HepG2 (cell line): ENCODE data around the gene CDC14A. TPM values are rescaled to one million over a fixed set of nuclear protein-coding genes. Genes with fewer than 3 reads are reported as not detected.

Experiments
- AGO1 ChIP-seq: fragments of 200-400 bp; formaldehyde crosslinking; IDR thresholded peaks from 2 replicates; pipeline ENCODE4 v1.6.1; 2017; ENCODE audit warnings: mild to moderate bottlenecking, low read depth, low read length, moderate library complexity; ENCODE audit not compliant: poor library complexity, severe bottlenecking
- ARNTL ChIP-seq: sonication (generic); formaldehyde crosslinking; IDR thresholded peaks from 2 replicates; pipeline ENCODE4 v1.4.0; 2020; ENCODE audit warnings: mild to moderate bottlenecking, missing genetic modification reagents
- ATF4 ChIP-seq, 2 experiments: fragments of 450-650 bp in 1 of 2; sonication (generic) in 1 of 2; formaldehyde crosslinking; IDR thresholded peaks; 2 replicates each; pipeline versions ENCODE4 v1.5.0 to v1.8.0; 2020 to 2022; ENCODE audit warnings: mild to moderate bottlenecking in 1 of 2, missing genetic modification reagents in 1 of 2
- GABPB1 ChIP-seq: IDR thresholded peaks from 2 replicates; pipeline ENCODE4 v1.6.1; 2016; ENCODE audit warnings: mild to moderate bottlenecking, missing genetic modification reagents, moderate library complexity, missing compliant biosample characterization
- HMGXB4 ChIP-seq, 2 experiments: sonication (generic) in 1 of 2; formaldehyde crosslinking in 1 of 2; IDR thresholded peaks; 2 replicates each; pipeline versions ENCODE4 v1.4.0 to v1.6.1; 2018 to 2020; ENCODE audit warnings: missing genetic modification reagents in 2 of 2, borderline replicate concordance in 1 of 2, low read depth in 1 of 2, mild to moderate bottlenecking in 1 of 2, missing biosample characterization in 1 of 2
- NFKBIZ ChIP-seq: IDR thresholded peaks from 2 replicates; pipeline ENCODE4 v1.6.1; 2018; ENCODE audit warnings: missing genetic modification reagents, missing compliant biosample characterization
- PHF21A ChIP-seq: sonication (generic); formaldehyde crosslinking; IDR thresholded peaks from 2 replicates; pipeline ENCODE4 v1.5.0; 2020; ENCODE audit warnings: mild to moderate bottlenecking, missing genetic modification reagents
- RBFOX2 ChIP-seq: fragments of 200-400 bp; formaldehyde crosslinking; IDR thresholded peaks from 2 replicates; pipeline ENCODE4 v1.6.1; 2017; ENCODE audit warnings: low read depth, mild to moderate bottlenecking, low read length
- SP4 ChIP-seq: sonication (generic); formaldehyde crosslinking; IDR thresholded peaks from 2 replicates; pipeline ENCODE4 v1.8.1; 2023; ENCODE audit warnings: mild to moderate bottlenecking, missing genetic modification reagents
- YY1 ChIP-seq: IDR thresholded peaks from 2 replicates; pipeline ENCODE4 v1.6.1; 2011; ENCODE audit warnings: low read length, low read depth, moderate library complexity, mild to moderate bottlenecking; ENCODE audit not compliant: insufficient read depth, insufficient replicate concordance
- ZNF609 ChIP-seq: sonication (generic); formaldehyde crosslinking; IDR thresholded peaks from 2 replicates; pipeline ENCODE4 v1.4.0; 2020; ENCODE audit warnings: mild to moderate bottlenecking, missing genetic modification reagents, borderline replicate concordance
- ZNF772 ChIP-seq: sonication (generic); formaldehyde crosslinking; IDR thresholded peaks from 2 replicates; pipeline ENCODE4 v1.5.0; 2020; ENCODE audit warnings: mild to moderate bottlenecking, missing genetic modification reagents
- ZNF879 ChIP-seq: sonication (generic); formaldehyde crosslinking; IDR thresholded peaks from 2 replicates; pipeline ENCODE4 v1.8.1; 2023; ENCODE audit warnings: missing genetic modification reagents
- polyA plus RNA-seq, 8 experiments: library from polyadenylated mRNA; depleted of rRNA in 3 of 8; stranded (reverse) in 7 of 8; unstranded in 1 of 8; fragments of >200 nt; fragmentation: Illumina TruSeq in 4 of 8; extraction: Trizol in 4 of 8; gene quantifications; 2 replicates each; pipeline versions ENCODE4 v1.2.1 to v1.2.3, GENCODE V29; 2011 to 2016; ENCODE audit warnings: low read depth in 4 of 8, missing spikeins in 1 of 8, mixed read lengths in 1 of 8; ENCODE audit not compliant: insufficient read depth in 1 of 8
- total RNA-seq, 5 experiments: library from RNA; depleted of rRNA; stranded (reverse); fragments of >200 nt; fragmentation: Illumina TruSeq; extraction: Trizol; gene quantifications; 2 replicates each; pipeline ENCODE4 v1.2.3, GENCODE V29; 2016; ENCODE audit warnings: low read depth in 1 of 5
- TF ChIP-seq, protein P1 (sequence below): sonication (generic); formaldehyde crosslinking; IDR thresholded peaks from 2 replicates; pipeline ENCODE4 v1.4.0; 2020; ENCODE audit warnings: mild to moderate bottlenecking, missing genetic modification reagents
- TF ChIP-seq, protein P2 (sequence below): sonication (generic); formaldehyde crosslinking; IDR thresholded peaks from 2 replicates; pipeline ENCODE4 v1.5.0; 2020; ENCODE audit warnings: missing genetic modification reagents

The CDC14A gene
- total and polyA plus RNA-seq, 2 of the 13 experiments (the other 11 are each of a cell fraction or from before 2014, with no cell fraction given) = 2.8 to 4.9 TPM

DNA sequence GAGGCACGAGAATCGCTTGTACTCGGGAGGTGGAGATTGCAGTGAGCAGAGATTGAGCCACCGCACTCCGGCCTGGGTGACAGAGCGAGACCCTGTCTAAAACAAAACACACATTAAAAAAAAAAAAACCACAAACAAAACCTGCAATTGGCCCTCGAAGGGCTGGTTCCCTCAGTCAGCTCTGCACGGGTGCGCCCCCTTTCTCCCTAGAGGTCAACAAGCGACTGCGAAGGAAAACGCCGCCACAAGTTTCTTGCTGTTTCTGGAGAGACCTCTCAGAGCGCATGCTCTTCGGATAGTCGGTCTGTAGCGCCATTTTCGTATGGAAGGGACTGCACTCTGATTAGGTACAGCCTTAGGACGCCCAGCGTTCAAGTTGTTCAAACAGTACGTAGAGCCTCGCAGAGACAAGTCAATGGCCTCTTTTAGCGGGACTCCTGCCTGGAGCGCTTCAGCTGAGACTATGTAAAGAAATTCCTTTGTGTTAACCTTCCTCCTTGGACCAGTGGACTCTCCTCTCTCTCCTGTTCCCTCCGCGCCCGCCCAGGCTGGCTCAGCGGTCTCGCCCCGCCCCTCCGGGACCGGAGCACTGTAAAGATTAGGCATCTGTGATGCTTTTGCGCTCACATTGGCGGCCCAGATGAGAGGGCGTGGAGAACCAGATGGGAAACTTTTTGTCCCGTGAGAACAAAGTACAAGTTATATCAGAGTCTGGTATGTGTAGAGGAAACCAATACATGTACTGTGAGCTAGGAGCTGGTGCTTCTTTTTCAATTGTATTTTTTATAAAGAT lies 1.0 kb upstream of the CDC14A start (continued):
- TF ChIP-seq HMGXB4 (CRISPR knock-in tag; IDR thresholded peaks at IDR 0.05; ENCODE audit: borderline replicate concordance in 1 of 2, low read depth in 1 of 2) (peak; percentile 69 to 76; a peak in 3 of 4 replicates), ZNF609 (CRISPR knock-in tag) (0 out of 2 replicates have a peak, but pooled peaks have one; percentile 27), ZNF879 (CRISPR knock-in tag) (no peak), ATF4 (CRISPR knock-in tag; IDR thresholded peaks at IDR 0.05) (peak in 1 of 2 experiments; percentile 32; a peak in 1 of 4 replicates), ARNTL (CRISPR knock-in tag) (peak; percentile 33; the same call in 1 of the 2 replicates), NFKBIZ (0 out of 2 replicates have a peak, but pooled peaks have one; percentile 12), ZNF772 (CRISPR knock-in tag) (0 out of 2 replicates have a peak, but pooled peaks have one; percentile 30), AGO1 (peak; percentile 66), RBFOX2 (0 out of 2 replicates have a peak, but pooled peaks have one; percentile 15), GABPB1 (CRISPR knock-in tag) (peak; percentile 26; the same call in 1 of the 2 replicates), SP4 (0 out of 2 replicates have a peak, but pooled peaks have one; percentile 53), YY1 (peak; percentile 81), PHF21A (CRISPR knock-in tag) (0 out of 2 replicates have a peak, but pooled peaks have one; percentile 51)
- TF ChIP-seq, protein P1, sequence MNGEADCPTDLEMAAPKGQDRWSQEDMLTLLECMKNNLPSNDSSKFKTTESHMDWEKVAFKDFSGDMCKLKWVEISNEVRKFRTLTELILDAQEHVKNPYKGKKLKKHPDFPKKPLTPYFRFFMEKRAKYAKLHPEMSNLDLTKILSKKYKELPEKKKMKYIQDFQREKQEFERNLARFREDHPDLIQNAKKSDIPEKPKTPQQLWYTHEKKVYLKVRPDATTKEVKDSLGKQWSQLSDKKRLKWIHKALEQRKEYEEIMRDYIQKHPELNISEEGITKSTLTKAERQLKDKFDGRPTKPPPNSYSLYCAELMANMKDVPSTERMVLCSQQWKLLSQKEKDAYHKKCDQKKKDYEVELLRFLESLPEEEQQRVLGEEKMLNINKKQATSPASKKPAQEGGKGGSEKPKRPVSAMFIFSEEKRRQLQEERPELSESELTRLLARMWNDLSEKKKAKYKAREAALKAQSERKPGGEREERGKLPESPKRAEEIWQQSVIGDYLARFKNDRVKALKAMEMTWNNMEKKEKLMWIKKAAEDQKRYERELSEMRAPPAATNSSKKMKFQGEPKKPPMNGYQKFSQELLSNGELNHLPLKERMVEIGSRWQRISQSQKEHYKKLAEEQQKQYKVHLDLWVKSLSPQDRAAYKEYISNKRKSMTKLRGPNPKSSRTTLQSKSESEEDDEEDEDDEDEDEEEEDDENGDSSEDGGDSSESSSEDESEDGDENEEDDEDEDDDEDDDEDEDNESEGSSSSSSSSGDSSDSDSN (CRISPR knock-in tag) = peak; percentile 39
- TF ChIP-seq, protein P2, sequence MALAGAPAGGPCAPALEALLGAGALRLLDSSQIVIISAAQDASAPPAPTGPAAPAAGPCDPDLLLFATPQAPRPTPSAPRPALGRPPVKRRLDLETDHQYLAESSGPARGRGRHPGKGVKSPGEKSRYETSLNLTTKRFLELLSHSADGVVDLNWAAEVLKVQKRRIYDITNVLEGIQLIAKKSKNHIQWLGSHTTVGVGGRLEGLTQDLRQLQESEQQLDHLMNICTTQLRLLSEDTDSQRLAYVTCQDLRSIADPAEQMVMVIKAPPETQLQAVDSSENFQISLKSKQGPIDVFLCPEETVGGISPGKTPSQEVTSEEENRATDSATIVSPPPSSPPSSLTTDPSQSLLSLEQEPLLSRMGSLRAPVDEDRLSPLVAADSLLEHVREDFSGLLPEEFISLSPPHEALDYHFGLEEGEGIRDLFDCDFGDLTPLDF (CRISPR knock-in tag) = 0 out of 2 replicates have a peak, but pooled peaks have one; percentile 25
